Tibial artery (tissue), 4 donors: ENCODE data around the gene GRIK3.

Experiments
- DNase-seq, 2 donors: peaks; one replicate each; pipeline ENCODE4 v3.0.0-alpha.2; 2019
- H3K27ac ChIP-seq, 2 donors: fragments of 200-600 bp; sonication (generic) in 1 of 2; 1 replicate in 1 of 2; 2 replicates in 1 of 2; pipeline ENCODE4 v1.5.1; 2018 to 2019; ENCODE audit warnings: mild to moderate bottlenecking in 1 of 2
- H3K27me3 ChIP-seq, 2 donors: fragments of 200-600 bp; sonication (generic) in 1 of 2; one replicate each; pipeline versions ENCODE4 v1.5.1 to v1.6.0; 2016 to 2019
- H3K36me3 ChIP-seq, 3 donors: fragments of 200-600 bp; sonication (generic) in 2 of 3; one replicate each; pipeline ENCODE4 v1.5.1; 2016 to 2019; ENCODE audit warnings: mild to moderate bottlenecking in 2 of 3
- H3K4me1 ChIP-seq, 4 donors: fragments of 200-600 bp; sonication (generic) in 2 of 4; 1 replicate in 3 of 4; 2 replicates in 1 of 4; pipeline ENCODE4 v1.5.1; 2016 to 2019
- H3K4me3 ChIP-seq, 2 donors: fragments of 200-600 bp; sonication (generic) in 1 of 2; 1 replicate in 1 of 2; 2 replicates in 1 of 2; pipeline ENCODE4 v1.5.1; 2018 to 2019; ENCODE audit warnings: mild to moderate bottlenecking in 2 of 2
- H3K9me3 ChIP-seq, 3 donors: fragments of 200-600 bp; sonication (generic) in 1 of 3; one replicate each; pipeline ENCODE4 v1.5.1; 2016 to 2019
- CTCF ChIP-seq, 2 experiments: fragments of 200-600 bp in 1 of 2; fragments of 450-650 bp in 1 of 2; IDR thresholded peaks; one replicate each; pipeline ENCODE4 v1.5.1; 2017 to 2019; ENCODE audit warnings: antibody characterized with exemption in 2 of 2, mild to moderate bottlenecking in 1 of 2, moderate library complexity in 1 of 2
- intact Hi-C: fragments of 100-400 bp; cut with DNase I; formaldehyde crosslinking; loops from one replicate; pipeline ENCODE4 v1.15.0; 2023; ENCODE audit warnings: low total_unique reads

The GRIK3 gene

GRCh38 chr1:36838888-36839287 lies 195.4 kb downstream of the GRIK3 start:
- DNase-seq = no peak
- H3K9me3 ChIP-seq = no peaks in the 10 kb centered on the region
- TF ChIP-seq CTCF (IDR thresholded peaks at IDR 0.05) = no peak
- no peaks in the 10 kb centered on the region for H3K4me1 ChIP-seq
- peaks cover 0 to 50% of the 10 kb centered on the region in 2 donors for H3K27me3 ChIP-seq
- H3K4me3 ChIP-seq = no peak overlapping the region
- intact Hi-C loops = no loop called here
- H3K36me3 ChIP-seq = no peaks in the 10 kb centered on the region
- no peak overlapping the region for H3K27ac ChIP-seq

GRCh38 chr1:36836916-36837315 lies 197.4 kb downstream of the GRIK3 start:
- H3K9me3 ChIP-seq = no peaks in the 10 kb centered on the region
- TF ChIP-seq CTCF (IDR thresholded peaks at IDR 0.05) = no peak
- no peak overlapping the region for H3K27ac ChIP-seq
- H3K36me3 ChIP-seq = no peaks in the 10 kb centered on the region
- no peak for DNase-seq
- intact Hi-C loops = no loop called here
- peaks cover 0 to 60% of the 10 kb centered on the region in 2 donors for H3K27me3 ChIP-seq
- H3K4me1 ChIP-seq = no peaks in the 10 kb centered on the region
- H3K4me3 ChIP-seq = no peak overlapping the region

GRCh38 chr1:36836196-36836883 lies 198.0 kb downstream of the GRIK3 start:
- Histone ChIP-seq H3K4me1 (no peaks in the 10 kb centered on the region), H3K9me3 (no peaks in the 10 kb centered on the region), H3K27ac (no peak overlapping the region), H3K27me3 (peaks cover 0 to 56% of the 10 kb centered on the region in 2 donors), H3K4me3 (no peak overlapping the region), H3K36me3 (no peaks in the 10 kb centered on the region)
- no peak for DNase-seq
- no peak for TF ChIP-seq CTCF (IDR thresholded peaks at IDR 0.05)
- intact Hi-C loops = no loop called here

GRCh38 chr1:36835696-36836095 lies 198.6 kb downstream of the GRIK3 start:
- Histone ChIP-seq H3K36me3 (no peaks in the 10 kb centered on the region), H3K9me3 (no peaks in the 10 kb centered on the region), H3K27me3 (peaks cover 0 to 54% of the 10 kb centered on the region in 2 donors), H3K27ac (no peak overlapping the region), H3K4me3 (no peak overlapping the region), H3K4me1 (no peaks in the 10 kb centered on the region)
- no peak for TF ChIP-seq CTCF (IDR thresholded peaks at IDR 0.05)
- DNase-seq = no peak
- intact Hi-C loops = no loop called here

GRCh38 chr1:36835017-36835695 lies 199.2 kb downstream of the GRIK3 start:
- Histone ChIP-seq H3K27me3 (peaks cover 0 to 54% of the 10 kb centered on the region in 2 donors), H3K4me3 (no peak overlapping the region), H3K36me3 (no peaks in the 10 kb centered on the region), H3K4me1 (no peaks in the 10 kb centered on the region), H3K9me3 (no peaks in the 10 kb centered on the region), H3K27ac (no peak overlapping the region)
- intact Hi-C loops = no loop called here
- no peak for DNase-seq
- no peak for TF ChIP-seq CTCF (IDR thresholded peaks at IDR 0.05)
